NCI-H187 treated with DMSO at 0.1 percent for 48 hours (cell line): ENCODE results near the gene TTC4.
A peak's percentile ranks its signal among the peaks of the same experiment; 100 is the strongest.
"Not testable (repeated sequence)": the region's sequence is repeated elsewhere in the genome, so short reads cannot be mapped to it uniquely, and the experiment has no call there.

Experiments
- DNase-seq: peaks from one replicate; lab custom pipeline; 2025; lab: John Stamatoyannopoulos, UW

The TTC4 gene

GRCh38 chr1:54748094-54748835, 32.6 kb downstream of the TTC4 start:
- no peak for DNase-seq

GRCh38 chr1:54750596-54750995, 34.9 kb downstream of the TTC4 start:
- no peak for DNase-seq

- no peak for DNase-seq
Observed at GRCh38 chr1:54751426-54751825, 35.8 kb downstream of the TTC4 start.

DNA sequence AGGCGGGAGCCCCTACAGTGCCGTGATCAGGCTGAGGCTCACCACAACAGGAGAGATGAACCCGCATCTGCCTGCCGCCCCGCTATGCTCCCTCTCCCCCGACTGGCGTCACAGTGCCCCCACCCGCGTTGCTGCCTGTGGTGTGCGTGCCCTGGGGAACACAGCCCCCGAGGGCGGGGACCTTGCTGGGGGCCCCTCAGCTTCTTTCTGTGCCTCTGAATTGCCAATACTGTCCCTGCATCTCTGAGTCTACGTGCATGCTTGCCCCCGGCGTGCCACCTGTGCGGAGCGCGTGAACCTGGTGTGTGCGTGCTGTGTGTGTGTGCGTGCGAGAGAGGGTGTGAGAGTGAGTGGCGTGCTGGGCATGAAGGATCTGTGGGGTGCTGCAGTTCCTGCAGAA, 38.4 kb downstream of the TTC4 start:
- no peak for DNase-seq

DNA sequence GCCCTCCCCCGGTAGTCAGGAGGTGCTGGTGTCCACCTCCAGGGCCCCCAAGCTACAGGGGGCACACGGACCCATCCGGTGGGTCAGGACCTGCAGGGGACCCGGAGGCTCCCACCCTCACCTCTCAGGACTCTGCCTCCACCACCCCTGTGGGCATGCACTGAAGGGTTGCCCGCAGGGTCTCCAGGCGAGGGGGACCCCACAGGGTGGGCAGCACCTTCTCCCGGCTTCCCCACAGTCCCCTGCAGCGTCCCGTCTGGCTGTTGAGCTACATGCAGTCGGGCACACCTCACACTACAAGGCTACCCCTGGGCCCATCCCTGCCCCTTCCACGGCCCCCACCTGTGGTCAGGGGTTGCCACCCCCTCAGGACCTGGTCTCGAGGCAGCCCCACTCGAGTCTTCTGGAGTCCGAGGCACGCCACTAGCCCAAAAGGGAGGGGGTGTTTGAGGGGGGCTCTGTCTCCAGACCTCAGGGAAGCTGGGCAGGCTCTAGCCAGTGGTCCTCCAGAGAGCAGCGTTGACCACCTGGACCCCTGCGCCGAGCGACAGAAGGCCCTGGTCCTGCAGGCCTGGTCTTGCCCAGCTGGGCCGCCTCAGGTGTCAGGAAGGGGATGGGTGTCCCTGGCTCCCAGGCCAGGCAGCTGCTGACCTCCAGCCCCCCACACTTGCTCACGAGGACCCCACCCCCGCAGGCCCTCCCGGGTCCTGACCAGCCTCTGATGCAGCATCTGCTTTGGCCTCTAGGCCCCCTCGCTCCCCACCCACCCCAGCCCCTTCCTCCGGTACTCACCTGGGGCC, 39.0 kb downstream of the TTC4 start:
- DNase-seq: no peak

- no peak for DNase-seq
Observed at GRCh38 chr1:54757833-54758232, 42.2 kb downstream of the TTC4 start.

DNA sequence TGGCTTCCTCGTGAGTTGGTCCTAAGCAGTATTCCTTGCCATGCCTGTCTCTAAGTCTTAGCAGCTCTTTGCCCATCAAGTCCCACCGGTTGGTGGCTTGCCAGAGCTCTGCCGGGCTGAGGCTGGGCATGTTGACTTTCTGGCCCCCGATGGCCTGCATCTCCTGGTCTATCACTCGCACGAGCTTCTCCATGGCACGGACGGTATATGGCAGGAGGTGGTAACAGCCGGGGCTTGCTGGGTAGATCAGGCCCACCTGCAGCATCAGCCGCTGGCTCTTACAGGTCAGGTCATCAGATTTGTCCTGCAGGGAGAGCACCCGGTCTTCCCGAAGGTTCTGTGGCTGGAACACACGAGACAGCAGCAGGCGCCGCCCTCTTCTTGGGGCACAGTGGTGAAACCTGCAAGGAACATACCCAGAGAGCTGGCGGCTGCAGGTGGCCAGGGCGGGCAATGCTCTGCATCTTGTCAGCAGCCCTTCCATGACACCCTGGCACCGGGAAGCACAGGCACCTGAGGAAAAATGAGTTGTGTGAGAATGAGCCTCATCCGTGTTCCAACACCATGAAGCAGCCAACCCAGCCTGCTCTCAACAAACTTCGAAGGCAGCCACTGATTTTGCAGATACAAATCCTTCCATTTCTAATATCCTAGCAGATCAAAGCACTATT, 43.2 kb downstream of the TTC4 start:
- DNase-seq: no peak

- no peak for DNase-seq
Observed at GRCh38 chr1:54763816-54764132, 48.1 kb downstream of the TTC4 start.

- peak; percentile 99 for DNase-seq
Observed at GRCh38 chr1:54764133-54764921, 48.7 kb downstream of the TTC4 start, which contains the start of gene PARS2. Gene PARS2 (minus strand): TSS chr1:54764523. CDS start chr1:54759161, 5,362 bp downstream.

DNA sequence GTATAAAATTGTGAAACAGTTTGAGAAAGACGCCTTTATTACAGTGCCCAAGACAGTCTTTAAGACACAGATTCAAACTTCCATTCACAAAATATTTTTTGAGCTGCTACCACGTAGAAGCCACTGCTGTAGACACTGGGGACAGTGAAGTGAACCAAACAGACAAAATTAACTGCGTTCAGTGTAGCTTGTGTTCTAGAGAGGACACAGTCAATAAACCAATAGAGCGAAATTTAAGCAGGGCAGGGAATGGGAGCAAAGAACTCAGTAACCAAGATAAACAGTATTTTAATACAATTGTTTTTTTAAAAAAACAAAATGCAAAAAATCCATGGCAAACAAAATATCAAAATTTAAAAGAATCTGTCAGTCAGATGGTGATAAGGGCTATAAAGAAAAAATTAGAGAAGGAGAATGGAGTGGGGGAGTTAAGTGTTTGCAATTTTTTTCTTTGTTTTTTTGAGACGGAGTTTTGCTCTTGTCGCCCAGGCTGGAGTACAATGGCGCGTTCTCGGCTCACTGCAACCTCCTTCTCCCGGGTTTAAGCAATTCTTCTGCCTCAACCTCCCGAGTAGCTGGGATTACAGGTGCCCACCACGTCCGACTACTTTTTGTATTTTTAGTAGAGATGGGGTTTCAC, 49.4 kb downstream of the TTC4 start:
- no peak for DNase-seq

GRCh38 chr1:54766726-54767125, 51.1 kb downstream of the TTC4 start:
- no peak for DNase-seq

DNA sequence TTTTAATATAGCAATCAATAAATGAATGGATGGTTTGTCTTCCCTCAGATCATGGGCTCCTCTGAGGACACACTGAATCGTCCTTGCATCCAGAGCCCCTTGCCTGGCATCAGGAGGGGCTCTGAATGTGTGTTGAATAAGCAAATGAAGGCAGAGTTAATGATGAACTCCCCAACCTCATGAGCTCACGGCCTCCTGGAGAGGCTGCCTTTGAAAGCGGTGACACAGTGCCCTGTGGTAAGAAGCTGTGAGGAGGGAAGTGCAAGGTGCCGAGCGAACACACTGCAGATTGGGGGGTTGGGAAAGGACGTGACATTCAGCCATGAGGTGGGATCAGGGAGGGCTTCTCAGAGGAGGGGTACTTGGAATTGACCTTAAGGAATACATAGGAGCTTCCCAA, 51.9 kb downstream of the TTC4 start:
- DNase-seq: no peak

GRCh38 chr1:54768093-54768492, 52.4 kb downstream of the TTC4 start:
- no peak for DNase-seq

DNA sequence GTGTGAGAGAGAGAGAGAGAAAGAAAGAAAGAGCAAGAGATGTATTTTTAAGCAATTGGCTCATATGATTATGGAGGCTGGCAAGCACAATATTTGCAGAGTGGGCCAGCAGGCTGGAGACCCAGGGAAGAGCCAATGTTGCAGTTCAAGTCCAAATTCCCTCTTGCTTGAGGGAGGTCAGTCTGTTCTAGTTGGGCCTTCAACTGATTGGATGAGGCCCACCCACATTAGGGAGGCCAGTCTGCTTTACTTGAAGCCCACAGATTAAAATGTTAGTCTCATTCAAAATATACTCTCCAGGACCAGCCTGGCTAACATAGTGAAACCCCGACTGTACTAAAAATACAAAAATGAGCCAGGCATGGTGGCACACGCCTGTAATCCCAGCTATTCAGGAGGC, 57.3 kb downstream of the TTC4 start:
- no peak for DNase-seq

DNA sequence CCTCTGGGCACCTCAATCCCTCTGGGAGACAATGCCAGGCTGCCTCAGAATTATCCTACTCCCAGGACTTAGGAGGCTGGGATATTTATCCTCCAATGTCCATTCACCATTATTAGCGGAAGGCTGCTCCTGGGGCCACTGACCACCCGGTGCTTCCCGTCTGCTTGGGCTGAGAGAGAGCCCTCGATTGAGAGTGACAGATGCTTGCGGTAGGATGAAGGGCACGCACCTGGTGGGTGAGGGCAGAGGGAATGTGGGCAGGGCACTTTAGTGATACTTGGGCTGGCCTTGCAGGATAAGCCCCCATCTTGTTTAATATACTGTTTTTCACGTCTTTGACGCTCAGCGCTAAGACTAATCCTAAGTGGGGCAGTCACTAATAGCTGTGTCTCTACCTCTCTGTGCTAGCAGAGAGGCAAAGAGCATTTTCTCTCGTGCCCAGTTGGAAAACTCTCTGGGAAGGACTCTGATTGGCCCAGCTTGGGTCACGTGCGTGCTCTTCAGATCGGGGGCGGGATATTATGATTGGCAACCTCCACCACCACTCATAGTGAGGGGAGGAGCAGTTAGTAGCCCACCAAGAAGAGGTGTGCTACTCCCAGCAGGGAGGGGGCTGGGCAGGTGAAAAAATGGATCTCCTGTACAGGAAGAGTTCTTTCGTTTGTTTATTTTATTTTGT, 59.3 kb downstream of the TTC4 start:
- DNase-seq: no peak

- not testable (repeated sequence) for DNase-seq
Observed at GRCh38 chr1:54775828-54776721, 60.4 kb downstream of the TTC4 start.

- DNase-seq: no peak
Observed at GRCh38 chr1:54777011-54777410, 61.4 kb downstream of the TTC4 start.

GRCh38 chr1:54777431-54777830, 61.8 kb downstream of the TTC4 start:
- DNase-seq: no peak

DNA sequence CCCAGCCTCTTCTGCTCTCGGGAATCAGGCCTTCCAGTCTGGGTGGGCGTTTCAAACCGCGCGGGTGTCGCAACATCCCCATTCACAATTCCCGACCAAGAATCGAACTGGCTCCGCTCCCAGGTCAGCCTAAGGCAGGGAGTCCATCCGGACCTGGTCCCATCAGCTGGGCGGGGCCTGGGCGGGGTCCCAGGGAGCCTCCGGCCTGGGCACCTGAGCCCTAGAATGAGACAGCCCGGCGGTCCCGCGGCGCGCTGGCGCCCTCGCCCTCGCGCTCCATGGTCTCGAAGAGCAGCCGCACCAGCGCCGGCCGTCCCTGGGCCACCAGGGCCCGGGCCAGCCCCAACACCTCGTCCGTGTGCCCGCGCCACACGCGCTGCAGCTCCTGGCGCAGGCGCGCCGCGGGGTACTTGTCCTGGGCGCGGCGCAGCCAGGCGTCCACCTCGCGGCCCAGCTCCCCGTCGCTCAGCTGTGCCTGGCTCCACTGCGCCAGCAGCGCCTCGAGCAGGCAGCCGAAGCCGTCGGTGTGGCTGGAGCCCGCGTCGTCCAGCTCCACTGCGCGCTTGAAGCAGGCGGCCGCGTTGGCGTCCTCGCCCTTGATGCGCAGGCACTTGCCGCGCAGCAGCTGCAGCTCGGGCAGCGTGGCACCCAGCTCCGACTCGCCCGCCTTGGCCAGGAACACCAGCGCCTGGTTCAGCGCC, 65.5 kb downstream of the TTC4 start:
- no peak for DNase-seq
